Mucosa of gallbladder (tissue), 1 donor: ENCODE results near the gene C10orf71. TPM values are rescaled to one million over a fixed set of nuclear protein-coding genes. Genes with fewer than 3 reads are reported as not detected.

Experiments used
- DNase-seq: peaks from one replicate; pipeline ENCODE4 v3.0.0-alpha.2; 2020; ENCODE audit warnings: low spot score
- total RNA-seq: library from RNA; stranded (reverse); gene quantifications from one replicate; pipeline ENCODE4 v1.2.1, GENCODE V29; 2021
- donor health status: DM: no; HTN: no; CAD: no.

Gene C10orf71
- total RNA-seq, 1 donor from 2014 or later = not detected

DNA sequence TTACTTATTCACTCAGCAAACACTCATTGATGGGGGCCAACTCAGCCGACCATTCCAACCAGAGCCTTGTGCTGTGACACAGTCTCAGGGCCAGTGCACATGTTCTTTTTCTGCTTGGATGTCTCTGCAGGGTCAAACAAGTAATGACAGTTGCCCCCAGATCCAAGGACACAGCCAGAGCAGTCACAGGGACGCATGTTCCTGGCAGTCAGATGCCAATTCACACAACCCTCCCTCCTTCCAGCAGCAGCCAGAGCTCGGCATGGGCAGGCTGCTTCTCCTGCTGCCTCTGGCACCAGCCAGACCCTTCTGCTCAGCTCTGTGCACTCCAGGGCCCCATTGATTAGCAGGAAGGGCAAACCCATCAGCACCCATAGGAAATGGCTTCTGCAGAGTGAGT lies 76.6 kb downstream of the C10orf71 start:
- no peak for DNase-seq

Other genes starting within 250 kb of the C10orf71 start
- 13.1 TPM for gene VSTM4, start 183.6 kb upstream of the C10orf71 start, total RNA-seq
- gene FAM170B, start 165.1 kb upstream of the C10orf71 start, total RNA-seq = not detected
- gene TMEM273, start 110.8 kb upstream of the C10orf71 start, total RNA-seq = 35.8 TPM
- not detected for gene DRGX, start 96.9 kb downstream of the C10orf71 start, total RNA-seq
- 31.0 TPM for gene ERCC6, start 240.0 kb downstream of the C10orf71 start, total RNA-seq